HG03469 (cell line): Measurements from ENCODE around the gene RGS9.
"Not testable (repeated sequence)": the region's sequence is repeated elsewhere in the genome, so short reads cannot be mapped to it uniquely, and the experiment has no call there.

Source experiments
- ATAC-seq: cut with Tn5 transposase; IDR thresholded peaks from one replicate; pipeline ENCODE4 v1.9.1; 2021; ENCODE audit warnings: mild to moderate bottlenecking, moderate library complexity, moderate number of reproducible peaks; ENCODE audit not compliant: unreplicated experiment

Gene RGS9

DNA sequence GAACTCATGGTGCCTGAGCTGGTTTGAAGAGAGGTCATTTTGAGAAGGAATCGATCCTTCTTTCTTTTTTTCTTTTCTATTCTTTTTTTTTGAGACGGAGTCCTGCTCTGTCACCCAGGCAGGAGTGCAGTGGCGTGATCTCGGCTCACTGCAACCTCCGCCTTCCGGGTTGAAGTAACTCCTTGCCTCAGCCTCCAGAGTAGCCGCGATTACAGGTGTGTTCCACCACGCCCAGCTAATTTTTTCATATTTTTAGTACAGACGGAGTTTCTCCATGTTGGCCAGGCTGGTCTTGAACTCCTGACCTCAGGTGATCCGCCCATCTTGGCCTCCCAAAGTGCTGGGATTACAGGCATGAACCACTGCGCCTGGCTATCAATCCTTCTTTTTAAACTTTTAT, 43.1 kb downstream of the RGS9 start:
- ATAC-seq = not testable (repeated sequence)

DNA sequence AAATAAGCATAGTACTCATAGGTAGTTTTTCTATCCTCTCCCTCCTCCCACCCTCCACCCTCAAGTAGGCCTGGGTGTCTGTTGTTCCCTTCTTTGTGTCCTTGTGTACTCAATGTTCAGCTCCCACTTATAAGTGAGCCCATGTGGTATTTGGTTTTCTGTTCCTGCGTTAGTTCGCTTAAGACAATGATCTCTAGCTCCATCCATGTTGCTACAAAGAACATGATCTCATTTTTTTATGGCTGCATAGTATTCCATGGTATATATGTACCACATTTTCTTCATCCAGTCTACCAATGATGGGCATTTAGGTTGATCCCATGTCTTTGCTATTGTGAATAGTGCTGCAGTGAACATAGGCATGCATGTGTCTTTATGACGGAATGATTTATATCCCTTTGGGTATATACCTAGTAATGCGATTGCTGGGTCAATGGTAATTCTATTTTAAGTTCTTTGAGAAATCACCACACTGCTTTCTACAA, 43.6 kb downstream of the RGS9 start:
- ATAC-seq = not testable (repeated sequence)

DNA sequence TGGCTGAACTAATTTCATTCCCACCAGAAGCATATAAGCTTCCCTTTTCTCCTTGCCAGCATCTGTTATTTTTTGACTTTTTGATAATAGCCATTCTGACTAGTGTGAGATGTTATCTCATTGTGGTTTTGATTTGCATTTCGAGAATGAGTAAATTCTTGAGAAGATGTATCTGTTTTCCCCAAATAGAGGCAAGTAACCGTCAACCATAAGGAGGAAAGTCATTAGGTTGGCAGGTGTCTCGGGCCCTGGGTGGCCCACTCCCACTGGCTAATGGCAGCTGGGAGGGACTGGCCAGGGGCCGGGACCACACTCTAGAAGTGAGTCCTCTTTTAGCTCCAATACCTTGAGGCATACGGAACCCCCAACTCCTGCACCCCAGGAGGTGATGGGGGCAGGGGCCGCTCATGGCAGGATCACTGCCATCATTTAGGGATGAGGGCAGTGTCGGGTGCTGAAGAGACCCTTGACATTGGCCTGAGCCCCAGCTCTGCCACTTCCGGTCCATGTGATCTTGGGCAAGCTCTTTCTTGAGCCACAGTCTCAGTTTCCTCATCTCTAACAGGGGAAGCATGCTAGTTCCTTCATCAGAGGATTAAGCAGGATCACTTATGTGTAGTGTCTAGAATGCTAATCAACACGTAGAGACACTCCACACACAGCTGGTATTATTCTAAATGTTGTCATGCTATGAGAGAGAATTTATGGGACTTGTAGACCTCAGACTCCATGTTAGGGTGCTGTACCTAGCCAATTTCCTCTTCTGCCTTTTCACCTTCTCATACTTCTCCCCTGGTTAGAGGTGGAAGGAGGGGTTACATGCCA, 44.3 kb downstream of the RGS9 start:
- peak; percentile 48 for ATAC-seq

DNA sequence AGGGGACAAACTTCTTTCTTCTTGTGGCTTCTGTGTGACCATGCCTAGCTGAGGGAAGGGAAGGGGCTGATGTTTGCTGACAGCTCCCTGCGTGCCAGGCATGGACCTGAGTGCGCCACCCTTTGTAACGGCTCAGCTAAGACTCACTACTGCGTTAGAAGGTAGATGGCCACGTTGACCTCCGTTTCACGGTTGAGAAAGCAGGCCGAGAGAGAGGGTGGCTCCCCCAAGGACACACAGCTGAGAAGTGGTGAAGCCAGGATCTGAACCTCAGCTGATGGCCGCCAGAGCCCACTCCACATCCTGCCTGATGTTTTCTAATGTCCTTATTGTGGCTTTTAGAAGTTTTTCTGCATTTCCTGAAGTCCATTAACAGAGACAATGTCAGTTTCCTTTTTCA, 45.1 kb downstream of the RGS9 start:
- ATAC-seq = no peak

DNA sequence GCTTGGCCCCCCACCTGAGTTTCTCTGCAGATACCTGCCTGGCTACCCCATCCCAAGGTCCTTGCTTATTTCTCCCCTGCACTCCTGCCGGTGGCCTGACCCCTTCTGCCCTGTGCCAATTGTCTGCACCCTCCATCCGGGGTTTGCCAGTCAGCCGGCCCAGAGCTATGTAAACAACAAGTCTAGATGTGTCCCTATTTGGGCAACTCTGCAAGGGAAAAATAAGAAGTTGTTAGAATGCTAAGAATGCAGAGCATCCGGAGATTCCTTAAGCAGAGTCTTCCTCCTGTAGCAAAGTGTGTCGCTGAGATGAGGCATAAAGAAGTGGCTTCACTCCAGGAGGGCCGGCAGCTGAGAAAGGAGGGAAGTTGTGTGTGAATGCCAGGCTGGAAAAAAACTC, 46.6 kb downstream of the RGS9 start:
- ATAC-seq = no peak

DNA sequence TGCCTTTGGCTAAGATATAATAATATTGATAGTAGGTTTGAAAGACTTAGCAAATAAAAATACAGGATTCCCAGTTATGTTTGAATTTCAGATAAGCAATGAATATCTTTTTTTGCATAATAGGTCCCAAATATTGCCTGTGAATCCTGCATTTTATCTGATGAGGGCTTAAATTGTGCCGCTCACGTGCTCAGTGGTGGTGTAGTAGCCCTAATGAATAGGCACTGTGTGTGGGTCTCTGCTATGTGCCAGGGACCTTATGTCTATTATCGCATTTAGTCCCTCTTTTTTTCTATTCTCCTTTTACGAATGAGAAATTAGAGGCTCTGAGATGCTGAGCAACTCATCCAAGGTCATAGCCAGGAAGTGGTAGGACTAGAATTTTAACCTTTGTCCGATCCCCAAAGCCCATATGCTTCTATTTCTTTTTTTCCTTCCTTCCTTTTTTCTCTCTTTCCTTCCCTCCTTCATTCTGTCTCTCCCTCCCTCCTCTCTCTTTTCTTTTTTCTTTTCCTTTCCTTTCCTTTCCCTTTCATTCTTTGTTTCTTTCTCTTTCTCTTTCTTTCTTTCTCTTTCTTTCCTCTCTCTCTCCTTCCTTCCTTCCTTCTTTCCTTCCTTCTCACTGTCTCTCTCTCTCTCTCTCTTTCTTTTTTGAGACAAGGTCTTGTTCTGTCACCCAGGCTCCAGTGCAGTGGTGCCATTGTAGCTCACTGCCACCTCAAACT, 47.2 kb downstream of the RGS9 start:
- ATAC-seq = no peak

DNA sequence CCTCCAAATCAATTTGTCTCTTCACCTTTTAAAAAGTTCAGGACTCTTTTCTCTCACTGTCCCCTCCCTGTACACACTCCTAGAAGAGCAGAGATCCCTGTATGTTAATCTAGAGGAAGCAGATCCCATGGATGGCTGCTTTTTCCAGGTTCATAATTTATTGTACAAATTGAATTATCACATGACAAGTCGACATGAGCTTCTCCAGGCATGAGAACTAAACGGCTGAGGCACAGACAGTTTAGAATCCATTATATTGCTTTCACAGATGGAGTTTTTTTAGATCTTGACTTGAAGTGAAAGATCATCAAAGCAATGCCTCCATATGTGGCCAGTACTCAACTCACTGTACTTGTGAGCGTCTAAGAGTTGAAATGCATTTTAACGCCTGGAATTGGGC, 47.9 kb downstream of the RGS9 start:
- no peak for ATAC-seq

DNA sequence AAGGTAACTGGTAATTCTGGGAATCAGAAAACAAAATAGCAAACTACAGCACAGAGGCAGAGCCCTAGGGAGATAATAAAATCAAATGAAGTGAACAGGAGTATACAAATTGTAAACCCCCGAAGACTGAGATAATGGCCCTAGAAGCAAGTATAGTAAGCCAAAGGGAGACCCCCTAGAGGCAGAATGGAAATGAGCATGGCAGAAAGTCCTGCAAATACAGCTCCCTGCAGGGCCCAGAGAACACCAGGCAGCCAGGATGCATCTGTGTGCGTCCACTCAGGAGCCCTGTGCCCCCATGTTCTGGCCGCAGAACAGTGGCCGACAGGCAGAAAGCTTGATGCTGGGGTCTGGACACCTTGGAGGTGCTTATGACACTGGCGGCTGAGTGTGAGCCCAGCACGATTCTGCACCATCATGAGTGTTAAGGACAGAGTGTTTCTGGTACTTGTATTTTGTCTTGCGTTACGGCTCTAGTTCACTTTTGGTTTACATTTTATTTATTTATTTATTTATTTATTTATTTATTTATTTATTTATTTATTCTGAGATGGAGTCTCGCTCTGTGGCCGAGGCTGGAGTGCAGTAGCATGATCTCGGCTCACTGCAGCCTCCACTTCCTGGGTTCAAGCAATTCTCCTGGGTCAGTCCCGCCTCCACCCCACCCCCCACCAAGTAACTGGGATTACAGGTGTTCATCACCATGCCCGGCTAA, 48.7 kb downstream of the RGS9 start:
- no peak for ATAC-seq

DNA sequence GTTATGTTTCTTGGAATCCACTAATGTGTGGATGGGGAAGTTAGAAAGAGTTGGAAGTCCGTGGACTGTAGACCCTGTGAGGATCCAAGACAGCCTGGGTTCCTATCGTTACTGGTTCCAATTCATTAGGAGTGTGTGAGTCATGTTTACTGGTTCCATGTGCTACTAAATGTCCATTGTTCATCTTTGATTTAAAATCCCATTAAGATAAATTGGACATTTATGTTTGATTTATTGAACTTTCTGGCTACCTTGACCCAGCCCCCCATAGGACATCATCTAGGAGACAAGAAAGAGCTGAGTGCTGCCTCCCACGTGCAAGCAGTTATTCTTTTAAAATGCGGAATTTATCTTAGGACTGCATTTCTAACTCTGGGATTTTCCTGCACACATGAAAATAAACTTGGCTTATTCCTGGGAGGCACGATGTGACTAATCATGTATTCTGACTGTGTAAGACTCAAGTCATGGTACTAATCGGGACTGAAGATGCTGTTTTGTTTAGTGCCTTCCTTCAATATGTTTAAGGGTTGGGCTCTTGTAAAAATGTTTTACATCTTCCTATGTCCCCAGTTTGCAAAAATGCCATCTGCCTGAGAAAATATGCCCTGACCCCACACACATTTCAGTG, 53.4 kb downstream of the RGS9 start:
- no peak for ATAC-seq

DNA sequence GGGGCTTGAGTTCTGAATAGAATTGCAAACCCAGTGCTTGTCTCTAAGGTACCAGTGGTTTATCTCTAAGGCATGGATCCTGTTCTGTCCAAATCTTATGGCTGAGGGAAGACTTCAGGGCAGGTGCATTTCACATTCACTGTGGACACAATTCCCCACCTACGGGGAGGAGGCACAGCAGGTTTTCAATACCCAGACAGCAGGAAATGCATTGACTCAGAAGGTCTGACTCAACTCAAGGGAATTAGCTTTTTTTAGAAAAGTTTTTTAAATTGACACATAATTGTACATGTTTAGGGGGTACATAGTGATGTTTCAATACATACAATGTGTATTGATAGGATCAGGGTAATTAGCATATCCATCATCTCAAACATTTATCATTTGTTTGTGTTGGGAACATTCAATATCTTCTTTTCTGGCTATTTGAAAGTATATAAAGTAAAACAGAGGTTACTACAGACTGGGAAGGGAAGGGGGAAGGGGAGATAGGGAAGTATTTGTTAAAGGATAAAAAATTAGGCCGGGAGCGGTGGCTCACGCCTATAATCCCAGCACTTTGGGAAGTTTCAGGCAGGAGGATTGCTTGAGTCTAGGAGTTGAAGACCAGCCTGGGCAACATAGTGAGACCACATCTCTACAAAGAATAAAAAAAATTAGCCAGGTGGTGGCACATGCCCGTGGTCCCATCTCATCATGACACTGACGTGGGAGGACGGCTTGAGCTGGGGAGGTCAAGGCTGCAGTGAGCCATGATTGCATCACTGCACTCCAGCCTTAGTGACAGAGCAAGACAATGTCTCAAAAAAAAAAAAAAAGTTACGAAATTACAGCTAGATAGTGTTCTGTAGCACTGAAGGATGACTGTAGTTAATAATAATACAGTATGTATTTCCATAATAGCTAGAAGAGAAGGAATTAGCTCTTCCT, 54.9 kb downstream of the RGS9 start:
- no peak for ATAC-seq

DNA sequence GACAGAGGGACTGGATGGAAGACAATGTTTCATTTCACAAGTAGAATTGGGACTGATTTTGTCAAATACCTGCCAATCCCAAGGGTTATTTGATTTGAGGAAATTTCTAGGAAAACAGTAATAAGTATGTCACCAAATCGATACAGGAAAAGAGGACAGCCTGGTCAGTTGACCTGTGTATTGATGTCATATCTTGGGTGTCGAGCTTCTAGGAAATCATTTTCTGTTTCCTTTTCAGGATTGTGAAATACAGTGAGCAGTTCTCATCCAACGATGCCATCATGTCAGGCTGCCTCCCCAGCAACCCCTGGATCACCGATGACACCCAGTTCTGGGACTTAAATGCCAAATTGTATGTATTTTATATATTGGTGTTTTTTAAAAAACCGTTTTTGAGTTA, 56.1 kb downstream of the RGS9 start:
- ATAC-seq = no peak

DNA sequence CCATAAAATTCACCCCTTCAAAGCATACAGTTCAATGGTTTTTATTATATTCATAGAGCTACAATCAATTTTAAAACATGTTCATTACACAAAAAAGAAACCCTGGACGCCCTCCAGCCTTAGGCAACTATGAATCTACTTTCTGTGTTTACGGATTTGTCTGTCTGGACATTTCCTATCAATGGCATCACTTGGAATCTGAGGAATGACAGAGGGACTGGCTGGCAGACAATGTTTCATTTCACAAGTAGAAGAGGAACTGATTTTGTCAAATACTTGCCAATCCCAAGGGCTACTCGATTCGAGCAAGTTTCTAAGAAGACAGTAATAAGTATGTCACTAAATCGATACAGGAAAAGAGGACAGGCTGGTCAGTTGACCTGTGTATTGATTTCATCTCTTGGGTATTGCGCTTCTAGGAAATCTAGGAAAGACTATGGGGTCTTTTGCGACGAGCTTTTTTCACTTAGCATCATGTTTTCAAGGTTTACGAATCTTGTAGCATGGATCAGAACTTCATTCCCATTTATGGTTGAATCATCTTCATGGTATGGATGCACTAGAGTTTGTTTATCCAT, 56.6 kb downstream of the RGS9 start:
- ATAC-seq = no peak

DNA sequence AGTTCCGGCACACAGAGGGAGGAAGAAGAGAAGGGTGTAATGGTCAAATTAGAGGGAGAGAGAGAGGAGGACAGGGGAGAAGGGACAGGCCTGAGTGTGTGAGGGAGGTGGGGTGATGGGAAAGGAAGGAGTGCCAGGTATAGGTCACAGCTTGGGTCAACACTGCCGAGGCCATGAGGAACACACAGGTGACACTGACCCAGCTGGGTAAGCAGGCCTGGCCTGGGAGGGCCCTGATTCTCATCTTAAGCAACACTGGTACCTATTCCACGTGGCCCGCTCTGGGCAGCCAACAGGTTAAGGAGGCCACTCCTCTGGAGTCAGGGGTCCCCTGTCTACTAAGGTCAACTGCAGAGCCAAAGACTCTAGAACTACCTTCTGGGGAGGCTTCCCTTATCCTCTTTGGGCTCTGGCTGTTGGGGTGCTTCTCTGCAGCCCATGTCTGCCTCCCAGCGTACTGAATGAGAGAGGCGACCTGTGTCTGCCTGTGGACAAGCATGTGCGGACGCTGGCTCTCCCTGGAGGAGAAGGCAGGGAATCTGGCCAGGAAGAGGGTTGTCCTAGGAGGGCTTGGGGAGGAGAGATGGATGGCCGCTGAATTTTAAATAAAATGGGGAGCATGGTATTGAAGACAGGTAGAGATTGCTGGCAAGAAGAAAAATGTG, 57.6 kb downstream of the RGS9 start:
- ATAC-seq = no peak

DNA sequence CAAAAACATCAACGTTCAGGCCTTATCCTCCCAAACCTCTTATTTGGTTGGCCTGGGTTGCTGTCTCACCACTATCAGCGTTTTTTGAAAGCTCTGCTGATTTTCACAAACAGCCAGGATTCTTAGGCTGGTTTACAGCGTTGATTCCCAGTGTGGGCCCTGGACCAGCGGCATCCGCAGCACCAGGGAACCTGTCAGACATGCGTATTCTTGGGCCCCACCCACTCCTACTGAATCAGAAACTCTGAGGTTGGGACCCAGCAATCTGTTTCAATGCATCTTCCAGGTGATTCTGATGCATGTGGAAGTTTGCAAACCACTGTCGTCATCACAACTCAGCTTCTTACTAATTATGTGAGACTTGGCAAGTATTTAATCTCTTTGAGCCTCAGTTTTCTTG, 58.5 kb downstream of the RGS9 start:
- no peak for ATAC-seq

DNA sequence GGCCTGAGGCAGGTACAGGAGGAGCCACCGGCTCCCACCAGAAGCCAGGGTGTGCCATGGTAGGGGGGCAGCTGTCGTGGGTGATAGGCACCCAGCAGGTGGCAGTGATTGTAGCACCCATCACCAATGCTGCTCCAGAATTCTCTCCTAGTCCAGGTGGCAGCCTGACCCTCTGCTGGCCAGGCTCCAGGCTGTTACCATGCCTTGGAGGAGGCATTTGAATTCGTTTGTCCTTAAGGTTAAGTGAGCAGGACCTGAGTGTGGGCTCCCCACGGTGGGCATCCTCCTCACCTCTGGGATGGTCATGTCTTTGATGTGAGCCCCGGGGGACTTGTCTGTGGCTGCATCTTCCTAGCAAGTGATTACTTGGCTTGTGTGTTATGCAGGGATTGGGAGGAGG, 59.4 kb downstream of the RGS9 start:
- ATAC-seq = no peak

DNA sequence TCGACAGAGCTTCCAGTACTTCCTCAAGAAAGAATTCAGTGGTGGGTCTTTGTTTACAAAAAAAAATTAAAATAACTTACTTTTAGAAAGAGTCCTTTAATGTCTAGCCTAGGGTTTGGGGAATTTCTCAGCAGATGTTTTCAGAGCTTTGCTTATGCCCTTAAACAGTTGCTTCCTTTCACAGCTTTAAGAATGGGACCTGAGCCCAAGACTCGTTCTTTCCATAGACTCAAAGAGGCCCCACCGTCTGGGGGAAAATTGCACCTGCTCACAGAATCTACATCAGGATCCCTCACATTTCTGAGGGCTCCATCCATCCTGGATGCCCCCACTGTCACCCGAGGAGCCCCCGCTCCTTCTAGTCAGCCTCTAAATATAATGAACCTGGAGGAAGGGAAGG, 60.0 kb downstream of the RGS9 start:
- no peak for ATAC-seq

DNA sequence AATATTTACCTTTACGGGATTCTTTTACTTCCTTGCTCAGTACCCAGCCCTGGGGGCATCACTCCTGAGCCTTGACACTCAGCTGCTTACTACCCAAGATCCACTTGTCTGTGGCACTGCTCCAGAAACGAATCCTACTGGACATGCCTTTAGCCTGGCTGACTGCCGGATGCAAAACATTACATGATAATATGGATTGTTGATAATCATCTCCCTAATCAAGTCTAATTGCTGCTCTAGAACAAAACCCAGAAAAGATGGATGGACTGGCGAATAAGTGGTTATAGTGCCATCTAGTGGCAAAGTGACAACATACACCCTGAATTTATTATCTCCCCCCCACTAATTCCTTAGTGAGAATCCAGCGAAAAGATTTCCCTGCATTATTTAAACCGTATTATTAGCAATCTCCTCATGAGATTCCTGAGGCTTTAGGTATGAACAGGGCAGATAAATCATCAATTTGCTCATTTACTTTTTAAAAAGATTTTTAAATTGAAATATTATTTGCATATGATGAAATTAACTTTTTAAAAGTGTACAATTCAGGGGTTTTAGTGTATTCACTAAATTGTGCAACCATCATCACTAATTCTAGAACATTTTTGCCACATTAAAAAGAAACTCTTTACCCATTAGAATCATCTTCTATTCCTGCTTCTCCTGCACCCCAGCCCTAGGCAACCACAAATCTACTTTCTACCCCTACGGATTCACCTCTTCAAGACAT, 61.6 kb downstream of the RGS9 start:
- no peak for ATAC-seq

DNA sequence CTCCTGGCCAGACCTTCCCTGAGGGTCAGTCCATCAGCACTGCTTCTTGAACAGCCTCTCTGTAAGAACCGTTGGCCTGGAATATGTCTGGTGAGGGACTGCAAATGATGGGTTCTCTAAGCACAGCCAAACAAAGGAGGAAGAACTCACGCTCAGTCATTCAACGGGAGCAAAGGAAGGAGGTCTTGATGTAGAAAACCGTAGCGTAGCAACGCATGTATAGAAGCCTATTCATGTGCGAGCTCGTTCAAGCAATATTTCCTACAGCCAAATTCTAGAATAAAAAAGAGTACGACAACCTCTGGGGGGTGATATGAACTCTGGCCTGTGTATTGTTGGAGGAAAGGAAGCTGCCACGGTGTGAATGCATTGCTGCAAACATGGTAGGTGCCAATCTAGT, 64.2 kb downstream of the RGS9 start:
- no peak for ATAC-seq
